Neutrophil (primary cell): ENCODE measurements around the gene FBXL17.

Experiments
- H3K27ac ChIP-seq: fragments of 200-600 bp; sonication (generic); 2 replicates; pipeline ENCODE4 v1.5.1; 2016; ENCODE audit warnings: mild to moderate bottlenecking, moderate library complexity
- H3K27me3 ChIP-seq: fragments of 200-600 bp; sonication (generic); 2 replicates; pipeline ENCODE4 v1.6.0; 2016; ENCODE audit warnings: mild to moderate bottlenecking
- H3K36me3 ChIP-seq: fragments of 200-600 bp; sonication (generic); 2 replicates; pipeline ENCODE4 v1.5.1; 2017
- H3K4me1 ChIP-seq, 2 experiments: fragments of 200-600 bp in 1 of 2; sonication (generic) in 1 of 2; 1 replicate in 1 of 2; 2 replicates in 1 of 2; pipeline versions ENCODE4 v1.5.1 to v1.6.1; 2013 to 2016; ENCODE audit warnings: low read depth in 1 of 2, low read length in 1 of 2, mild to moderate bottlenecking in 1 of 2, moderate library complexity in 1 of 2; ENCODE audit not compliant: control insufficient read depth in 1 of 2, insufficient read depth in 1 of 2
- H3K4me3 ChIP-seq, 2 experiments: fragments of 200-600 bp in 1 of 2; sonication (generic) in 1 of 2; 1 replicate in 1 of 2; 2 replicates in 1 of 2; pipeline ENCODE4 v1.5.1; 2013 to 2016; ENCODE audit warnings: low read depth in 1 of 2, low read length in 1 of 2, mild to moderate bottlenecking in 1 of 2, moderate library complexity in 1 of 2
- H3K9me3 ChIP-seq: fragments of 200-600 bp; sonication (generic); 2 replicates; pipeline ENCODE4 v1.5.1; 2016
- CTCF ChIP-seq: fragments of 200-600 bp; sonication (generic); IDR thresholded peaks from 2 replicates; pipeline ENCODE4 v1.5.1; 2016; ENCODE audit warnings: antibody characterized with exemption

The FBXL17 gene

GRCh38 chr5:108059334-108059733 lies 322.6 kb downstream of the FBXL17 start:
- Histone ChIP-seq H3K4me3 (no peak overlapping the region), H3K9me3 (no peaks in the 10 kb centered on the region), H3K27ac (no peak overlapping the region), H3K36me3 (no peaks in the 10 kb centered on the region), H3K4me1 (peaks cover 0 to 14% of the 10 kb centered on the region in 2 experiments), H3K27me3 (no peaks in the 10 kb centered on the region)
- TF ChIP-seq CTCF: no peak

GRCh38 chr5:108054349-108054748 lies 327.5 kb downstream of the FBXL17 start:
- Histone ChIP-seq H3K4me1 (no peaks in the 10 kb centered on the region), H3K27me3 (no peaks in the 10 kb centered on the region), H3K36me3 (no peaks in the 10 kb centered on the region), H3K4me3 (no peak overlapping the region), H3K27ac (no peak overlapping the region), H3K9me3 (no peaks in the 10 kb centered on the region)
- no peak for TF ChIP-seq CTCF

- no peaks in the 10 kb centered on the region for H3K36me3 ChIP-seq
- H3K4me3 ChIP-seq: no peak overlapping the region
These were observed 334.8 kb downstream of the FBXL17 start for GRCh38 chr5:108046955-108047670.

GRCh38 chr5:108036482-108036881 lies 345.4 kb downstream of the FBXL17 start:
- H3K4me3 ChIP-seq: no peak overlapping the region
- no peaks in the 10 kb centered on the region for H3K27me3 ChIP-seq
- no peaks in the 10 kb centered on the region for H3K9me3 ChIP-seq
- no peak for TF ChIP-seq CTCF
- H3K4me1 ChIP-seq: peaks cover 0 to 3% of the 10 kb centered on the region in 2 experiments
- H3K36me3 ChIP-seq: no peaks in the 10 kb centered on the region
- H3K27ac ChIP-seq: no peak overlapping the region

More at GRCh38 chr5:108046955-108047670, 334.8 kb downstream of the FBXL17 start:
- no peaks in the 10 kb centered on the region for H3K27me3 ChIP-seq
- TF ChIP-seq CTCF: no peak
- no peaks in the 10 kb centered on the region for H3K9me3 ChIP-seq
- no peak overlapping the region for H3K27ac ChIP-seq
- no peaks in the 10 kb centered on the region for H3K4me1 ChIP-seq

- H3K27ac ChIP-seq: no peak overlapping the region
- no peak for TF ChIP-seq CTCF
- H3K27me3 ChIP-seq: no peaks in the 10 kb centered on the region
- peaks cover 0 to 13% of the 10 kb centered on the region in 2 experiments for H3K4me1 ChIP-seq
- H3K36me3 ChIP-seq: no peaks in the 10 kb centered on the region
- H3K4me3 ChIP-seq: no peak overlapping the region
- H3K9me3 ChIP-seq: no peaks in the 10 kb centered on the region
These were observed 353.0 kb downstream of the FBXL17 start for GRCh38 chr5:108028883-108029282.
